Stimulated activated CD8-positive, alpha-beta memory T cell treated with anti-CD3 and anti-CD28 coated beads, Interleukin-7, amount 100 ng/mL, for 24 hours (primary cell): ENCODE measurements around the gene PRR23E.

ENCODE experiments used
- DNase-seq: peaks from one replicate; pipeline ENCODE4 v3.0.0-alpha.2; 2020; ENCODE audit warnings: low read depth

PRR23E gene

DNA sequence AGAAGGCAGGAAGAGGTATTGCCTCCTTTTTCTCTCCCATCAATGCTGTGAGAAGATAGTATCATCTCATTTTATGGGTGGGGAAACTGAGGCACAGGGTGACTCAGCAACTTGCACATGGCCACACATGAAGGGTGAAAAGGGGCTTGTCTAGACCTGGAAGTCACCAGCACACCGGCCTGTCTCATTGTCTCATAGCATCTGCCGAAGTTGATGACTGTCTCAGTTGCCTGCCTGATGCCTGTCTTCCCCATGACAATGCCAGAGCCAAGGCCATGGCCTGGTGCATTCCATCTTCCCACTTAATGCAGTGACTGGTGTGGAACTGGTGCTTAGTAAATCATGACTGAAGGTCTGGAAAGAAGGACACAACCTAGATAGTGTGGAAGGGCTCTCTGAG, 27.9 kb upstream of the PRR23E start:
- DNase-seq, result no peak

DNA sequence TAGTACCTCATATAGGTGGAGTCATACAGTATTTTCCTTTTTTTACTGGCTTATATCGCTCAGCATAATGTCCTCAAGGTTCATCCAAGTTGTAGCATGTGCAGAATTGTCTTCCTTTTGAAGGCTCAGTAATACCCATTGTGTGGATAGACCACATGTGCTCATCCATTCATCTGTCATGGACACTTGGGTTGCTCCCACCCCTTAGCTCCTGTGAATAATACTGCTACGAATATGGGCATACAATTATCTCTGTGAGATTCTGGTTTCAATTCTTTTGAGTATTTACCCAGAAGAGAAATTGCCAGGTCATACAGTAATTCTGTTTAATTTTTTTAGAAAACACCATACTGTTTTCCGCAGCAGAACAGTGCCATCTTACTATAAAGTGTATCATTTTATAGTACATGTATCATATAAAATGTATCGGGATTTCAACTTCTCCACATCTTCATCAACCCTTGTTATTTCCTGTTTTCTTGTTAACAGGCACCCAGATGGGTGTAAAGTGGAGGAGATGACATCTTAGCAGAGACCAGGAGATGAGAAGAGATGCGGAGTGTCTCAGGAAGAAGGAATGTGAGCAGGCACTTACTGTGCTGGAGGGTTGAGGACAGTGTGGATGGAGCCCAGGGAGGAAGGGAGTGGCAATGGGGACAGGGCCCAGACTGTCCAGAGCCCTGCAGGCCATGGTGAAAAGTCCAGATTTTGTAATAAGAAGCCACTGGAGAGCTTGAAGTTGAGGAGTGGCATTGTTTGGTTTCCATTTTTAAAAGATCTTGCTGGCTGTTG, 27.0 kb upstream of the PRR23E start:
- DNase-seq, result no peak

DNA sequence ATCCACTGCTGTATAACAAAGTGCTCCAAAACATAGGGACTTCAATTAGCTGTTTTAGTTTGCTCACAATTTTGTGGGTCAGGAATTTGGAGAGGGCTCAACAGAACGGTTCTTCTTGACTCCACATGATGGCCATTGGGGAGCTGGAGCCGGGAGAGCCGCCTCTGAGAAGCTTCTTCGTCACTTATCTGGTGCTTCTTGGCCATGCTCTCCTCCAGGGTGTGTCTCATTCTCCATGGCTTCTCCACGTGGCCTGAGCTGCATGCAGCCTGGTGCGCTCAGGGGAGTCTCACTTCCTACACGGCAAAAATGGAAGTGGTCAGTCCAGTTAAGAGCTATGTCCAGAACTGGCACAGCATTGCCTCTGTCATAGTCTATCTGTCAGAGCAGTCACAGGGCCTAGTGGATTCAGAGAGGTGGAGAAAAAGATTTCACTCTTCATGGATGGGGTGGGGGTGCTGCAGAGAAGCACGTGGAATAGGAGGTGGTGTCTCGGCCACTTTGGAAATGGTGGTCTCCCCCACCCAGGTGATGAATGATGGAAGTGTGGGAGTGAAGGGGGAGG, 26.3 kb upstream of the PRR23E start:
- DNase-seq, result no peak

DNA sequence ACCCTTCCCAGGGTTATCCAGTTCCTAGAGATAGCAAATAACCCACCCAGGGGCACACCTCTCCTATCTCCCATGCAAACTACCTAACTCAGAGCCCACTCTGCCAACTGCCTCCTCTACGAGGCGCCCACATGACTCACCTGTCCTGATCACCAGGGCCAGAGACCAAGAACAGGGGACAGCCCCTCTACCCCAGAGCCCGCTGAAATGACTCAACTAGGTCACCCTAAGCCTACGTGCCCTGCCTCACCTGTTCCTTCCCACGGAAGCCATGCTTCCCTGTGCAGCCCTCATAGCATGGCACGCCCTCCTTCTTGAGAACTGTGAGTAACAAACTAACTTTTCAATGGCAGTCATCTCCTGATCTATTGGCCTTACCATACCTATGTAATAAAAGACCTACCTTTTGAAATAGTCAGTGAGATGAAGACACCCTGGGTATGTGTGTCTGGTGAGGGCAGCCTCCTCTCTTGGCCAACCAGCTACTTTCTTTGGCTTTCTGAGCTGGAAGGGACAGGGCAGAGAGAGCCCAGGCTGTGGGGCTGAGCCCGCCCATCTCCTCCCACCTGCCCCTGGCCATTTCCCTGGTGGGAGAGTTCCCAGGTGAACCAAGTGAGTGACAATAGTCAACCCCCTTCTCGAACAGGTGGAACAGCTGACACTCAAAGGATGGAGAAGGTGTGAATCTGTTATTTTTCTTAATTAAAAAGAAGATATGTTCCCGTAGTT, 25.5 kb upstream of the PRR23E start:
- DNase-seq, result no peak

DNA sequence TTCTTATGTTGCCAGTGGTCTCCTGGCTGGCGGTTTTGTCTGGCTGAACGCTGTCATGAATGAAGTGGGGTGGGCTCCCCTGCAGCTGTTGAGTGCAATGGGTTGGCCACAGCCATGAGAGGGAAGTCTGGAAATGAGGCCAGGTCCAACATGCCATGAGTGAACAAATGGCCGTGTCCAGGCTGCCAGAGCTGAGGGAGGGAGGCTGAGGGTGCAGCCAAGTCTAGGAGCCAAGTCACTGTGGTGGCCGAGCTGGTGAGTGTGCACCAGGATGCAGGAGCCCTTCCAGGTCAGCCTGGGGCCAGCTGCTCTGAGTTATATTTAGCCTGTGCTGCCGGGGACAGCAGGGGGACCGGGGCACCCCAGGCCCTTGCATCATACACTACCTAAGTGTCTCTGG, 24.7 kb upstream of the PRR23E start:
- no peak for DNase-seq

DNA sequence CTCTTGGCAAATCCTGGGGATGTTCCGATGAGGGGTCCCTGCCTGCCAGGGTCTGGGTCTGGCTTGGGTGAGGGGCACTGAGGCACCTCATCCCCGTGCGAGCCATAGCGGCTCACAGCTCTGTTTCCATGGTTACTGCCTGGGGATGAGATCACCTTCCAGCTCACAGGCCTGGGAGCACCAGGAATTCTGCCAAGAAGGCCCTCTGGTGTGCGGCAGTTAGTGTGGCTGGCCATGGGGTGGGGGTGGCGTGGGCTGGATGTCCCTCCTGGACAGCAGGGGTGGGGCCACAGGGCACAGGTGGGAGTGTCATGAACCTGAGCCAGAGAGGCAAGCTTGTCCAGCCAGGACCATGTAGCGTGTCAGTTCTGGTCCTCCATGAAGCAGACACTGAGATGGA, 22.1 kb upstream of the PRR23E start:
- DNase-seq, result no peak

DNA sequence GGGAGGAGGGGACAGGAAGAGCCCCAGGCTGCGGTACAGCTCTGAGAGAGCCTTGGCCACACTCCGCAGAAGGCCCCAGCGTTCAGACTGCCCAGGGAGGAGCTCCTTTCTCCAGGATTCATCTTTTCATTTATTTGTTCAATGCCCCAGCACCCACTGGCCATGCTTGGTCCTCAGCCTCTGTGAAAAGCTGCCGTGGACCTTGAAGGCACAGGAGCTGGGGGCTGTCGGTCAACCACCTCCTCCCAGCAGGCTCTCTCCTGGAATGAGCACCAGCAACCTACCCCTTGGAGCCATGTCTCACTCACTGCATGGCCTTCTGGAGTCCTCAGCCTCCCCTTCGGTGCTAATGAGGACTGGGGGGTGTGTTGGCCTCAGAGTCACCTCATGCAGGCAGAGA, 21.6 kb upstream of the PRR23E start:
- DNase-seq, result no peak

DNA sequence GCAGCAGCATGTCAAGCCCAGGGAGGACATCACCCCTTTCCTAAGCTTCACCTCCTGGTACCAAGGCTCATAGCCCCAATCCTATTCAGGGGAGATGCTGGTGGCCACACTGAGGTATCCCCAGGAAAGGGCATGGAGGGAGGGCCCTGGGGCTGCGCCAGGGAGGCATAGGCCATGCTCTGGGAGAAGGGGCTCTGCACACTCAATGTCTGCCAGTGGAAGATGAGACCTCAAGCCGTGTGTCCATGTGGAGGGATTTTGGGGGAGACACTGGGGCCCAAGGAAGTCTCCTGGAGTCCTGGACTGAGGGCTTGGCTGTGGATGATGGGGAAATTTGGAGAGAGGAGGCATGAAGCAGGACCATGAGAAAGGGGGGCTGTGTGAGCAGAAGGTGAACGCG, 21.2 kb upstream of the PRR23E start:
- DNase-seq, result no peak

DNA sequence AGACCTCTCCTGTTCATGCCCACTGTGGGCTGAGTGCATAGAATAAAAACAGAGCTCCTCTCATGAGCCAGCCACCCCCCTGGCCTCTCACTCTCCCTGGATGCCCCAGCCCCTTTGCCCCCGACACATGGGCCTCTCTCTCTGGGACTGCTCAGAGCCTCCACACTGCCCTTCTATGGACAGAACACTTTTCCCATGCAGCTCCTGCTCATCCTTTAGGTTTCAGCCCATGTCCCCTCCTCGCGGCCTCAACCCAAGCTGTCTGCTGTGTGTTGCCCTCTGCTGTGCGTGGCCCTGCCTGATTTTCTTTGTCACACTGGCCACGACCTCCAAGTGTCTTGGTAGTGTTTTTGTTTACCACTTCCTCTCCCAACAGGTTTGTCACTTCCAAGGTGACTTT, 20.7 kb upstream of the PRR23E start:
- no peak for DNase-seq

DNA sequence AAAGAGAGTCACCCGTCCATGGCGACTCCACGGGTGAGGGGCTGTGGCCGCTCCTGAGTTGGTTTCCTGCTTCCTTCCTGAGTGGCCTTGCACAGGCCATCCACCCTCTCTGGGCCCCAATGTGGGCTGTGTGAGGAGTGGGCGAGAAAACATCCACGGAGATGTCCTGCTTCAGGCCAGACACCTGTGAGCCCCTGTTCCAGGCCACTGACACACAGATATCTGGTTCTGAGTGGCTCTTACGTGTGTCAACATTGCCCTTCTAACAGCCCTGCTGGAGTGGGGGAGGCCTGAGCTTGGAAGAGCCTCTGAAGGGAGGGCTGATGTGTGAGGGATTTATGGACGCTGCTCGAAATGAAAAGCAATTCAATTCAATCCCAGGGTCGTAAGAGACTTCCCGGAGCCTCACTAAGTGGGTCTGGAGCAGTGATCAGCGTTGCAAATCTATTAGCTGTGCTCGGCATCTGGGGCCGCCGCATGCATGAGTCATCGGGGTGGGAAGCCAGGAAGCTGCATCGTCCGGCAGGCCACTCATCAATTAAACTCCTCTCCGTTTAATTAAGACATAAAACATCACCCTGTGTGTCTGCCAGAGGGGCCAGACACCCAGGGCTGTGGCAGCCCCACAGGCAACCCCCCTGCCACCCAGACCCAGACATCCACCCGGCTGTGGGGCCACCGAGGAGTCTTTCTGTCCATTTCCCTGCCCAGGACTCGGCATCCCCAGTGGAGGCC, 20.0 kb upstream of the PRR23E start:
- DNase-seq, result no peak

DNA sequence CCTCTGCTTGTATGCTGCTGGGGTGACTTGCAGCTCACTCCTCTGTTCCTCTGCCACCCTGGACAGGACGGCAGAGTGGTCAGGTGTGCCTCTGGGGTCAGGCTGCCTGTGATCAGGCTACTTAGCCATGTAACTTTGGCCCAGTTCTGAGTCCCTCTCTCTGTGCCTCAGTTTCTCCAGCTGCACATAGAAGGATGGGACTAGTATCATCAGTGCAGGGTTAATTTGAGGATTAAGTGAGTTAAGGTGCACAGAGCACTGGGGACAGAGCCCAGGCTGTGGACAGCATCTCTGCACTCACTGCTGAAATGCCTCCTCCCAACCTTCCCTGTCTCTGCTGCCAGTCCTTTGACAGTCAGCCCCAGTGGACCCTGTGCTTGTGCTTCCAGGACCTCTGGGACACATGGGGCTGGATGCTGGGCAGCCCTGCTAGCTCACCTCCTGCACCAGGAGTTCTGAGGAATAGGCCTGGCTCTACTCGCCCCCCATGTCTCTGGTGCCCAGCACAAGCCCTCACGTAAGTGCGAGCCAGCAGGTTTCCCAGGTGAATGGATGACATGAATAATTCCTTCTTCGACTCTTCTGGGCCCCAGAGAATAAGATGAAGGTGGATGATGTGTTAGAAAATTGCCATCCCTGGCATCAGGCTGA, 19.3 kb upstream of the PRR23E start:
- no peak for DNase-seq

DNA sequence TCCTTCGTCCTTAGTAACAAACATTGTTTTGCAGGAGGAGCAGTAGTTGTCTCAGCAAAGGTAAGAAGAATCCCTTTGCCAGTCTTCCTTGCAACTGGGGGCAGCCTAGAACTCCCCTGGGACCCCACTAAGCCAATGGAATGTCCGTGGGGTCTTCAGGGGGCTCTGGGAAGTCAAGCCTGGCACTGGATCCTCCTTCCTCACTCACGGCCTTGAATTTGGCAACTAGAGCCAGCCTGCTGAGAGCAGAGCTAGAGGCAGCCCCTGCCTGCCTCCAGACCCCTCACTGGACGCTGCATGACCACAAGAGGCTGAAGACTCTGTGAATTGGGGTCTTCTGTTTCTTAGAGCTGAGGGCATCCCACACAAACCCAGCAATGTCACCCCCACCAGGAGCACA, 18.6 kb upstream of the PRR23E start:
- no peak for DNase-seq

DNA sequence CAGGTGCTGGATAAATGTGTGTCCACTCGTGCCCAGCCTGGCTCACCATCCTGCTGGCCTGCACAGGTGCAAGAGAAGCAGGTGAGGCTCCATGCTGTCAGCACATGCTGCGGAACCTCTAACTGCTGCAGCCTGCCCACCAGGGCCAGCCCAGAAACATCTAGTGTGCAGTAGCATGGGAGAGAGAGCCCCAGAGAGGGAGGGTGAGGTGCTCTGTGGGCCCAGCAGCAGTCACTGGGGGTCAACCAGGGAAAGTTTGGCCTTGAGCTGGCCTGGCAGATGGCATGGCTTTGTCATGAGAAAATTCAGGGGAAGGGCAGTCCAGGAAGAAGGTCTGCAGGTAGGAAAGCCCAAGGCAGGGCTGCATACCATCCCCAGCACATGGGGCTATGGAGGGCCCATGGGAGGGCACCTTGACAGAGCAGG, 18.2 kb upstream of the PRR23E start:
- DNase-seq, result no peak

DNA sequence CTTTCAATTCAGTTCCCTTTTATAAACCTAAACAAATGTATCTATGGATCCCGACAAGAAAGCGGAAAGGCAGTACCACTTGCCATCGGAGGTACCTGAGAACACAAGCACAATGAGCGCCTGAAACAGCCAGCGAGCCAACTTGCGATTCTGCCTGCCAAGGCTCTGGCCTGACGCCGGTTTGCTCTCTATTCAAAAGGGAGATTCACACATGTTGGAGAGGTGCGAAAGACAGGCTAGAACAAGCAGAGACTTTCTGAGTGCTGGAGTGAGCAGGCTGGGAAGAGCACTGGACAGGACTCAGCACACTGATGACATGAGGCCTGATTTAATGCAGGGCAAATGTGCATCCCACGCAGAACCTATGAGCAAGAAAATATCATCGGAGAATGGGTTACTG, 17.7 kb upstream of the PRR23E start:
- DNase-seq, result no peak

DNA sequence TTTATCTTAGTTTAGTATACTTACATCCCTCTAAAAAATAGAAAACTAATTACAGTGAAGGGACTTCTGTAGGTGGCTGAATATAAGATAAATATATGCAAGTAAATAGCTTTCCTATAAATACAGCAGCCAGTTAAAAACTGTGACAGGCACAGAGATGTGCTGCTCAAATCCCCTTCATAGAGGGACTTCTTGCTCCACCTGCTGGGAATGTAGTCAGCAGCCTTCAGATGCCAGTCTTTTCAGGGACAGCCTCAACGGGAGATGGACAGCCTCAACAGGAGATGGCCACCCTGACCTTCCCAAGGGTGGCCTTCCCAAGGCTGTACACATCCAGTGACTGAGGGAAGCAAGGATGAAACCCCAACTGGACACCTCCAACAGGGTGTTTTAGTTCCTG, 15.7 kb upstream of the PRR23E start:
- no peak for DNase-seq

DNA sequence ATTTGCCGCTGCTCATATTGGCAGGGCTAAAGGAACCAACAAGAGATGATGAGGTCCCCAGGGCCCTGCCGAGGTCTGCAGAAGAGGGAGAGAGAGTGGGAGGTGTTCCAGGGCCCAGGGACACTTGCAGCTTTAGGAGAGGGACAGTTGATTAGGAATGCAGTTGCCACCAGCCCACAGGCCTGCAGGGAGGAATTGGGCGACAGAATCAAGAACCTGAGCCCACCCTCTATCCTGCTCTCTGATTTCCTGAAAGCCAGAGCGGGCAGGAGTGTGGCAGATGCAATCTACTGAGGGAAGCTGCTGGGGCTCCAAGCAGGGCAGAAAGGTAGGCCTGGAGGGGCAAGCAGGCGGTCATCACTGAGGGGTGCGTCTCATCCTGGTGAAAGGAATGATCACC, 12.1 kb upstream of the PRR23E start:
- no peak for DNase-seq

DNA sequence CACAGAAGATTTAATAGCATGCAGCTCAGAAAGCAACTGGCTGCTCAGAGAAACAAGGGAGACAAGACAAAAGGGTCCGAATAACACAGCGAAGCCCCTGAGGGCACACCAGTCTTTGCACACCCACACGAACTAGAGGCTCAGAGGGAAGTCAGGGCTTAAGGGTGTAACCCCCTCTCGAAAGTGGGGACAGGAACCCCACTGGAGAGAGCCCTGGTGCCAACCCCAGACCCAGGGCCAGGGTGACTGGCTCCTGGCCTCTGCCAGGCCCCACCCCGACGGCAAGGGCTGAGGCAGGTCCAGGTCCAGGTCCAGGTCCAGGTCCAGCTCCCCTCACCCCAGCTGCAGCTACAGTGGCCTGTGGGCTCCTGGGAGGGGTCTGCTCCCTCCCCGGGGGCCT, 10.5 kb upstream of the PRR23E start:
- DNase-seq, result no peak

DNA sequence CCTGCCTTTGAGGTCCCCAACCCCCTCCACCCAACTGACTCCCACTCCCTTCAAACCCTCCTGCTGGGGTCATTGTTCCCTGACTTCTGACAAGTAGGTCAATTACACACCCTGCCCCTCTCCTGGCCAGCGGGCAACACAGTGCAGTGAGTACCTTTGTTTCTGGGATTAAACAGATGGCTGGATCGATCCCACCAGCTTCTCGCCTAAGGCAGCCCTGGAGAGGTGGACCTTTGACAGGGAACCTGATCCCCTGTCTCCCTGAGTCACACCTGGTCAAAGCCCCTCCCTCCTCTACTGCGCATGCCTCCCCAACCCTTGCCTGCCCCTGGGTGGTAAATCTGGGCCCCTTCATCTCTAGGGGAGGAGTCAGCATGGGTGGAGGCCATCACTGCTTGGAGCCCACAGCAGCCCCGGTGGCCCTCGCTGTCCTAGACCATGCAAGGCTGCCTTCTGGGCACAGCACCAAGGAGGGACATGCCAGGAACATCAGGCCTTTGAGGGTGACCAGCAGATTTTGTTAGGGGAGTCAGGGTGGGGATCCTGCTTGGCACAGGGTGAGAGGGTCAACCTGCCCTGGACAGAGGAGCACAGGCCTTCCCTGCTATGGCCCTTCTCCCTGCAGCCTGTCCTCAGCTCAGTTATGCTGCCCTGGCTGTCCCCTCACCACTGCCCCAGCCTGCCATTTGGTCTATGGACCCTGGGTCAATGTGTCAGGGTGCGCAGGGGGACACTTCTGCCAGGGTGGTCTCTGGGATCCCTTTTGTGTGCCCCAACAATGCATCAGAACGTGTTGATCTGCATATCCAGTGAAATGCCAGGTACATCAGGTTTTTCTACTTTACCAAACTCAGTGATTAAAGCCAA, 9.8 kb upstream of the PRR23E start:
- no peak for DNase-seq

DNA sequence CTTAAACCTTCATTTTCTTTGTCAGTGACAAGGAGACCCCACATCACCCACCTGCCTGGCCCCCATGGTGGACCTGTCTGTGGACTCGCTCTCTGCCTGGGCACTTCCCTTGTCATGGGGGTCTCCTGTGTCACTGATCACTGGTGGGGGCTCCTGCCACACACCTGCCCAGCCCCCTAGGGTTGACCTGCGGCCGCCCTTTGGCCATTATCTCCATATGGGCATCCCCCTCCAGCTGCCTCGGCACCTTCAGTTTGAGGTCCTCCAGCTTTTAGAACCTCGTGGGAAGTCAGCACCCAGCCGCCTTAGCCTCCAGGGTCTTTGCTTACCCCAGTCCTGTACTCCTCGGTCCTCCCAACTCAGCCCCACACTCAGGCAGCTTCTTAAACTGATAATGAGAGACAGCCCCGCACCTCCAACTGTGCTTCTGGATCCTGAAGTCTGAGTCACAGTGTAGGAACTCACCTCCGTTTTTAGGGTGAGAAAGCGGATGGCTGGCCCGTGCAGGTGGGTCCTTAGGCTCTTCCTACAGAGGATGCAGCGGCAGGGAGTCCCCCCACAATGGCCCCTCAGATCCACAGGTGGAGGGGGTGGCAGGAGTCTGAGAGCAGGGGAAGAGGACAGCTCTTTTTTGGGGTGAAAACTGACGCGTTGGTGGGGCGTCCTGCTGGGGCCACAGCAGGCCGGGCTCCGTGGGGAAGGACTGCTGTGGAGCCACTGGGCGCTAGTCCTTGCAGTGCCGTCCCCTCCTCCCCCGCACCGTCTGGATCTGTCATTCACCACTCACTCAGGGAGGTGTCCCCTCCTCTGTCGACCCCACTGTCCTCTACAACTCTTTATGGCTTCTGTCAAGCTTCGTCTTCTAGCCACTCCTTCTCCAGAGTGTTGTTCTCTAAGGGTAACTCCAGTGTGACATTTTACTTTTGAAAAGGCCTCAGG, 8.7 kb upstream of the PRR23E start:
- DNase-seq, result no peak

DNA sequence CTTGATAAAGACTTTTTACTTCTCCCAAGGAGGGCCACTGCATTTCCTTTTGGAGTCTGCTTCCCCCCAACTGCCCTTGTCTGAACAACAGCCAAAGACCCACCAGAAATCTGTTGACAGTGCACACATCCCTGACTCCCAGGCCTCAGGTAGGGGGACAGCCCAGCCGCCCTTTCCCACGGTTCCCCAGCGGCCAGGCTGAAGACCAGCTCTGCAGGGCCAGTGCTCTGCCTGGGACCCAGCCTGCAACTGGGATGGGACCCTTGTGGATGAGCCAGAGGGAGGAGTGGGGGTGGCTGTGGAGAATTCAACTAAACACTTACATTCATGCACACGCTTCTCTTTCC, 8.1 kb upstream of the PRR23E start:
- no peak for DNase-seq
